Gastroesophageal sphincter (tissue), 4 donors: Measurements from ENCODE around the gene SLC8A1. TPM values are rescaled to one million over a fixed set of nuclear protein-coding genes. Genes with fewer than 3 reads are reported as not detected.
A peak's percentile ranks its signal among the peaks of the same experiment; 100 is the strongest.

Experiments
- ATAC-seq: fragments of 150-250 bp; one replicate; pipeline ENCODE4 v1.9.1; 2016; ENCODE audit warnings: mild to moderate bottlenecking, moderate library complexity
- H3K27ac ChIP-seq, 4 donors: fragments of 200-600 bp; sonication (generic) in 3 of 4; 1 replicate in 3 of 4; 2 replicates in 1 of 4; pipeline ENCODE4 v1.5.1; 2016 to 2019
- H3K27me3 ChIP-seq: fragments of 200-600 bp; sonication (generic); one replicate; pipeline ENCODE4 v1.5.1; 2019
- H3K36me3 ChIP-seq, 2 donors: fragments of 200-600 bp; sonication (generic); one replicate each; pipeline ENCODE4 v1.5.1; 2019; ENCODE audit warnings: control low read depth in 1 of 2
- H3K4me1 ChIP-seq, 3 donors: fragments of 200-600 bp; sonication (generic); 1 replicate in 2 of 3; 2 replicates in 1 of 3; pipeline ENCODE4 v1.5.1; 2016 to 2019; ENCODE audit warnings: control low read depth in 2 of 3
- H3K4me3 ChIP-seq, 2 donors: fragments of 200-600 bp; sonication (generic); one replicate each; pipeline ENCODE4 v1.5.1; 2019; ENCODE audit warnings: mild to moderate bottlenecking in 1 of 2, moderate library complexity in 1 of 2
- H3K9me3 ChIP-seq, 3 donors: fragments of 200-600 bp; sonication (generic); one replicate each; pipeline ENCODE4 v1.5.1; 2017 to 2019; ENCODE audit warnings: control low read depth in 2 of 3
- CTCF ChIP-seq, 4 experiments: fragments of 200-600 bp in 2 of 4; fragments of 450-650 bp in 2 of 4; sonication (generic) in 1 of 4; IDR thresholded peaks; one replicate each; pipeline ENCODE4 v1.5.1; 2017 to 2019; ENCODE audit warnings: antibody characterized with exemption in 4 of 4, mild to moderate bottlenecking in 2 of 4, moderate library complexity in 2 of 4
- EP300 ChIP-seq: sonication (generic); formaldehyde crosslinking; IDR thresholded peaks from one replicate; pipeline ENCODE4 v1.6.1; 2017; ENCODE audit warnings: antibody characterized with exemption, mild to moderate bottlenecking
- POLR2A ChIP-seq, 2 donors: fragments of 450-650 bp; IDR thresholded peaks; one replicate each; pipeline ENCODE4 v1.6.1; 2017; ENCODE audit warnings: antibody characterized with exemption in 2 of 2, mild to moderate bottlenecking in 2 of 2, moderate library complexity in 1 of 2
- POLR2AphosphoS5 ChIP-seq: sonication (generic); formaldehyde crosslinking; IDR thresholded peaks from one replicate; pipeline ENCODE4 v1.6.1; 2017; ENCODE audit warnings: antibody characterized with exemption
- WGBS, 2 donors: methylation state at CpG; one replicate each; pipeline ENCODE4 v1.1.5; 2018; ENCODE audit warnings: low coverage in 1 of 2; 5-methylcytosine and 5-hydroxymethylcytosine counted together
- total RNA-seq, 4 donors: library from RNA; depleted of rRNA; stranded (reverse); fragments of >200 nt; gene quantifications; one replicate each; pipeline ENCODE4 v1.1.0, GENCODE V29; 2016

The SLC8A1 gene
- total RNA-seq, 4 donors from 2014 or later = 76.3 to 168 (median 146) TPM

DNA sequence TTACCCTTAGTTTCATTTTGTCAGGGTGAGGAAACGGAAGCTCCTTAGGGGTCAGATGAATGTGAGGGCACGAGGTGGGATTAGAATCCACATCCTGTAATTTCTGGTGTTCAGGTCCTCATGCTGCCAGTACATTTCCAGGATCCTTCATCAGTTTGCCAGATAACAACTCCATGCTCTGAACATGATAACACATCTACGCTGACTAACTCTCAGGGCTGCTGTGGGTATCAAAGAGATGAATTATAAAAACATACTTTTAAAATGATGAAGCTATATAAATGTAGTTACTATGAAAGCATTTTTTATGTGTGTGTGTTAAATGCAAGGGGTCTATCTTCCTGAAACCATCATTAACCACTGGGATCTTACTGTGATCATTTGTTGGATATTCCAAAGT is 325.9 kb downstream of the SLC8A1 start:
- H3K27ac ChIP-seq = no peak overlapping the region
- no peak overlapping the region for H3K4me3 ChIP-seq
- ATAC-seq = no peak
- H3K9me3 ChIP-seq = no peaks in the 10 kb centered on the region
- no peaks in the 10 kb centered on the region for H3K27me3 ChIP-seq
- WGBS, 2 donors = 83 to 100% methylated on average over 2 to 3 of the region's 3 CpGs
- H3K36me3 ChIP-seq = no peaks in the 10 kb centered on the region
- TF ChIP-seq POLR2A (IDR thresholded peaks at IDR 0.05) = no peak
- no peak for TF ChIP-seq POLR2AphosphoS5
- TF ChIP-seq EP300 = no peak
- no peak for TF ChIP-seq CTCF (IDR thresholded peaks at IDR 0.05)
- H3K4me1 ChIP-seq = peaks cover 6 to 60% (median 9%) of the 10 kb centered on the region in 3 donors

DNA sequence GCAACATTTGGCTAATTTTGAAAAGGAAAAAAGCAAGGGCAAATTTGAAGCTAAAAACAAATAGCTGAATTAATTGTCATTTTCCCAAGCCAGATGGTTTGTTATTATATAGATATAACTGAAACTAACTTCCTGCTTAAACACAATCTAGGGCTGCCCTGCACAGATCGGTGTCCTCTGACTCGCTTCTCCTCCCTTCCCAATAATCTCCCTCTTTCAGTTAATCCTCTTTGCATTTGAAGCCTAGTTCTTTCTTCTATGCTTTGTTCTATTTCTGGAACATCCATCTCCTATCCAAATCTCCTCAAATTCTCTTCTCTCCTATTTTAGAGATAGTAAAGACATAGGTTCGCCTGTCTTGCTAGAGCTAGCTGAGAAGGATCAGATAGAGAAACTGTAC is 328.1 kb downstream of the SLC8A1 start:
- no peak for ATAC-seq
- no peaks in the 10 kb centered on the region for H3K36me3 ChIP-seq
- WGBS, 2 donors = 40 to 50% methylated on average over 2 to 3 of the region's 3 CpGs
- peak overlapping the region in 1 of 4 donors; percentile 20 for H3K27ac ChIP-seq
- peaks cover 0 to 41% (median 6%) of the 10 kb centered on the region in 3 donors for H3K4me1 ChIP-seq
- peak overlapping the region in 1 of 2 donors; percentile 7 for H3K4me3 ChIP-seq
- H3K27me3 ChIP-seq = no peaks in the 10 kb centered on the region
- TF ChIP-seq EP300 = no peak
- no peak for TF ChIP-seq CTCF (IDR thresholded peaks at IDR 0.05)
- TF ChIP-seq POLR2A (IDR thresholded peaks at IDR 0.05) = no peak
- no peak for TF ChIP-seq POLR2AphosphoS5
- no peaks in the 10 kb centered on the region for H3K9me3 ChIP-seq

DNA sequence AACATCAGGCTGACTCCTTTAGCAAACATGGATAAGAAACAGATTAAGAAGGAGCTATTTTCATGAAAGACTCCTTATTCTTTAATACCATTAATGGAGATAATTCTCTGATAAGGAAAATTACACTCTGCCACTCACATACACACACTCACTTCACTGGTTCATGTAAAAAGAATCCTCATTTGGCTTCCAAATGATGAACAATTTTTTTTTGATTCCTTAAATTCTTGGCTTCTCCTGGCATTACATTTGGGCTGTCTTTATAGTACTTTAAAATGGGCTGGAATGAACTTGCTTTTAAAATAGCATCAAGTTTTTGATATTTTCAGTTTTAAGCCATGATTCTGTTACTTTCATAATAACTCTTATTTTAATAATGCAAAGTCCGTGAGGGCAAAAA is 328.6 kb downstream of the SLC8A1 start:
- H3K36me3 ChIP-seq = no peaks in the 10 kb centered on the region
- peak overlapping the region in 1 of 2 donors; percentile 7 for H3K4me3 ChIP-seq
- no peak for TF ChIP-seq EP300
- TF ChIP-seq POLR2A (IDR thresholded peaks at IDR 0.05) = no peak
- no peak for TF ChIP-seq CTCF (IDR thresholded peaks at IDR 0.05)
- no peak for TF ChIP-seq POLR2AphosphoS5
- H3K4me1 ChIP-seq = peaks cover 0 to 37% (median 5%) of the 10 kb centered on the region in 3 donors
- 38 to 43% methylated on average over 1 of the region's 1 CpG for WGBS, 2 donors
- peak overlapping the region in 1 of 4 donors; percentile 20 for H3K27ac ChIP-seq
- H3K27me3 ChIP-seq = no peaks in the 10 kb centered on the region
- H3K9me3 ChIP-seq = no peaks in the 10 kb centered on the region
- no peak for ATAC-seq

DNA sequence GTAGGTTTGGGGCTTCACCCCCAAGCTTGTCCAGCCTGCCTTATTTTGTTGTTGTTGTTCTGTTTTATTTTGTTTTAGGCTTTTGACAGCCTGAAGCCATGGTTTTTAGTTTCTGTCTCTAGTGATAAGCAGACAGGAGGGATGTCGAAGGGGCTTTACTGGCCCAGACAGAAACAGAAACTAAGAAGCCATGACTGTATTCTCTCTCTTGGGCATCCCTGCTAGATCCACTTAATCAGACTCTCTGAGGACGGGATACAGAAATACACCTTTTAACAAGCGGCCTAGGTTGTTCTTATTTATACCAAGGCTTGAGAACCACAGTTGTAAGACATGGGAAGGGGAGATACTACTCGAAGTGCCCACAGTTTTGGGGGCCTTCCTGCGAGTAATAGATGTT is 330.9 kb downstream of the SLC8A1 start:
- Histone ChIP-seq H3K27me3 (no peaks in the 10 kb centered on the region), H3K27ac (no peak overlapping the region), H3K4me1 (peaks cover 0 to 24% (median 2%) of the 10 kb centered on the region in 3 donors), H3K9me3 (no peaks in the 10 kb centered on the region), H3K36me3 (no peaks in the 10 kb centered on the region), H3K4me3 (no peak overlapping the region)
- TF ChIP-seq CTCF (IDR thresholded peaks at IDR 0.05) = no peak
- no peak for TF ChIP-seq EP300
- TF ChIP-seq POLR2AphosphoS5 = no peak
- no peak for TF ChIP-seq POLR2A (IDR thresholded peaks at IDR 0.05)
- no peak for ATAC-seq
- WGBS, 2 donors = 70 to 80% methylated on average over 2 to 5 of the region's 5 CpGs

- Histone ChIP-seq H3K4me1 (peaks cover 0 to 24% (median 2%) of the 10 kb centered on the region in 3 donors), H3K27ac (no peak overlapping the region), H3K9me3 (no peaks in the 10 kb centered on the region), H3K4me3 (no peak overlapping the region), H3K27me3 (no peaks in the 10 kb centered on the region), H3K36me3 (peaks cover 0 to 6% of the 10 kb centered on the region in 2 donors)
- TF ChIP-seq CTCF (IDR thresholded peaks at IDR 0.05) = no peak
- no peak for TF ChIP-seq POLR2AphosphoS5
- TF ChIP-seq EP300 = no peak
- no peak for TF ChIP-seq POLR2A (IDR thresholded peaks at IDR 0.05)
- no peak for ATAC-seq
- WGBS, 2 donors = 81% methylated on average over 3 of the region's 3 CpGs; no CpG with 5 or more reads in 1 of the 2 donors
Measured at GRCh38 chr2:40120026-40120425, 331.9 kb downstream of the SLC8A1 start.
